Kidney epithelial cell (primary cell): ENCODE results near the gene TIMM44. TPM values are rescaled to one million over a fixed set of nuclear protein-coding genes. Genes with fewer than 3 reads are reported as not detected.
"Not testable (repeated sequence)": the region's sequence is repeated elsewhere in the genome, so short reads cannot be mapped to it uniquely, and the experiment has no call there.

Experiments
- DNase-seq: peaks from one replicate; pipeline ENCODE4 v3.0.0-alpha.2; 2010; ENCODE audit warnings: low read depth
- H3K27me3 ChIP-seq: 2 replicates; pipeline ENCODE4 v1.6.0; 2011; ENCODE audit warnings: low read length; ENCODE audit not compliant: control insufficient read depth, insufficient read depth
- H3K36me3 ChIP-seq: 2 replicates; pipeline ENCODE4 v1.5.1; 2011; ENCODE audit warnings: low read length; ENCODE audit not compliant: control insufficient read depth, insufficient read depth
- H3K4me3 ChIP-seq: 2 replicates; pipeline ENCODE4 v1.5.1; 2011; ENCODE audit warnings: low read depth, mild to moderate bottlenecking, control low read depth, low read length
- total RNA-seq: library from RNA; depleted of rRNA; stranded (reverse); fragments of >200 nt; gene quantifications from 2 replicates; pipeline ENCODE4 v1.2.3, GENCODE V29; 2015
- TF ChIP-seq, protein P1 (sequence below): IDR thresholded peaks from 2 replicates; pipeline ENCODE4 v1.5.1; 2011; ENCODE audit warnings: mild to moderate bottlenecking, moderate library complexity, low read length, control low read depth, inconsistent platforms; ENCODE audit not compliant: insufficient read depth, poor library complexity, severe bottlenecking

Gene TIMM44
- total RNA-seq, 1 donor from 2014 or later, result 83.9 TPM

DNA sequence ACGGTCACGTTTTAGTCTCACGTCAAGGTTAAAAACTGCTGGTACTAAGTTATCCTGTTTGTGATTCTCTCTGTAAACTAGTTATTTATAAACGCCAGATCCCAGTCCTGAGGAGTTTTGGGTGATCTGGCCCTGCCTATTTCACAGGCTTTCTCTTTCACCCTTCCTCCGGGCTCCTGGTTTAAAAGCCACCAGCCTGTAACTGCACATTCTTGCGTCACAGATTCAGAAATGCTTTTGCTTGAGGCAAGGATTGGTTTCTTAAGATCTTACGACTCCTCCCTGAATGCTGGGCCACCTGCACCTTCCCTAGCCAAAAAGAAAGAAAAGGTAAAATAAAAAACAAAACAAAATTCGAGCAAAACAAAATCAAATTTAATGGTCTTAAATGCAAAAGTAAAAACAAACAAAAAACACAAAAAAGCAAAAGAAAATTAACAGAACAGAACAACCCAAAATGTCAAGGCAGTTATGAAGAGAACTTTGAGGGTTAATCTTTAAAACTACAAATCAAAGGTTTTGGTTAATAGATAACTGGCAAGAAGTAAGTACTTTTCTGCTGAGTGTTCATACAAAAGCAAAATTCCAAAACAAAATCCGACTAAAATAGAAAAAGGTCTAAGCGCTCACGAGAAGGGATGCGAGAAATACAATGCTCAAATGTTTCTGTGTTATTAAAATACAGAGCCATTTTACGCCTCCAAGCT is 18.6 kb upstream of the TIMM44 start:
- Histone ChIP-seq H3K4me3 (no peak overlapping the region), H3K27me3 (no peaks in the 10 kb centered on the region), H3K36me3 (peaks cover 3% of the 10 kb centered on the region)
- TF ChIP-seq, protein P1, sequence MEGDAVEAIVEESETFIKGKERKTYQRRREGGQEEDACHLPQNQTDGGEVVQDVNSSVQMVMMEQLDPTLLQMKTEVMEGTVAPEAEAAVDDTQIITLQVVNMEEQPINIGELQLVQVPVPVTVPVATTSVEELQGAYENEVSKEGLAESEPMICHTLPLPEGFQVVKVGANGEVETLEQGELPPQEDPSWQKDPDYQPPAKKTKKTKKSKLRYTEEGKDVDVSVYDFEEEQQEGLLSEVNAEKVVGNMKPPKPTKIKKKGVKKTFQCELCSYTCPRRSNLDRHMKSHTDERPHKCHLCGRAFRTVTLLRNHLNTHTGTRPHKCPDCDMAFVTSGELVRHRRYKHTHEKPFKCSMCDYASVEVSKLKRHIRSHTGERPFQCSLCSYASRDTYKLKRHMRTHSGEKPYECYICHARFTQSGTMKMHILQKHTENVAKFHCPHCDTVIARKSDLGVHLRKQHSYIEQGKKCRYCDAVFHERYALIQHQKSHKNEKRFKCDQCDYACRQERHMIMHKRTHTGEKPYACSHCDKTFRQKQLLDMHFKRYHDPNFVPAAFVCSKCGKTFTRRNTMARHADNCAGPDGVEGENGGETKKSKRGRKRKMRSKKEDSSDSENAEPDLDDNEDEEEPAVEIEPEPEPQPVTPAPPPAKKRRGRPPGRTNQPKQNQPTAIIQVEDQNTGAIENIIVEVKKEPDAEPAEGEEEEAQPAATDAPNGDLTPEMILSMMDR, result no peak
- DNase-seq, result no peak

DNA sequence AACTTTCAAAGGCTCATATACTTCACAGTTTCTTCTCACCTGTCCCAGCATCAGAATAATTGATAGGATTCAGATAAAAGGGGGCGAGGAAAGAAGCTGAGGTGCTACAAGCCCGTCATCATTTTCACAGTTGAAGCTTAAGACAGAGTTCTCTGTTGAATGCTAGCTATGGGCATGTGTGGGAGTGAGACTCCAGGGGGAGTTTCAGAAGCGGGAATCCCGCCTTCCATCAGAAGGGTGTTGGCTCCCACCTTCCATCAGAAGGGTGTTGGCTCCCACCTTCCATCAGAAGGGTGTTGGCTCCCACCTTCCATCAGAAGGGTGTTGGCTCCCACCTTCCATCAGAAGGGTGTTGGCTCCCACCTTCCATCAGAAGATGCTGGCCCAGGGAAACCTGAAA is 17.6 kb upstream of the TIMM44 start:
- H3K4me3 ChIP-seq, H3K36me3 ChIP-seq, DNase-seq, H3K27me3 ChIP-seq: not testable (repeated sequence)

DNA sequence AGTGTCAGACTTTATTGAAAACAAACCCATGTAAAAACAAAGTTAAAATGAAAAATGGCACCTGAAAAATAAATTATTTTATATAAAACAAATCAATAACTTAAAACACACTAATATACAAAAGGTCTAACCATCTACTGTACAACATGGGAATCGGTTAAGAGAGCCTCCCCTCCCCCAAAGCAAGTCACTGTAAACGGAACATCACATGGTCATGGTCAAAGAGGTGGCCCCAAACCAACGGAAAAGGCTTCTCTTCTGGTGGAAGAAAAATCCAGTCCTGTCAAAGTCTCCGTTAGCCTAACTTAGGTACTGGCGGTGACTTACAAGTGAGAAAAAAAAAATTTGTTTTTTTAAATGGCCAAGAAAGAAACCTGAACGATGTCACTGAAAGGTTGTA is 15.7 kb upstream of the TIMM44 start:
- H3K36me3 ChIP-seq, result peaks cover 3% of the 10 kb centered on the region
- TF ChIP-seq, protein P1, result no peak
- DNase-seq, result no peak

DNA sequence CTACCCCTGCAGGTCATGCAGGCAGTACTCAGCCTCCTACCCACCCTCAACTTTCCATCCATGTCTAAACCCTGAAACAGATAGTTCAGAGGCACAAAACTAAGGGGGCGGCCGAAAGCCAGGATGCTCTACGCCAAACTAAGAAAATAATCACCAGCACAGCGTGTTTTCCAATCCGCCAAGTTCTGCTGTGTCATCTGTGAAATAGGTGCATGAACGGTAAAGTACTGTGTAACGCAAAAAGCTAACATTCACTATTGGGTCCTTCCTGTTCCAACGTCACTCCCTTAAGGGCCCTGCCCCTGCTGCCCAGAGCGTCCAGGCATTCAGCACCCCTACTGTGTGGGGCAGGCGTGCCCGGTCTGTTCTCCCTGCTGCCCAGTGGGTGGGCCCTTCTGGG is 12.2 kb upstream of the TIMM44 start:
- Histone ChIP-seq H3K36me3 (no peaks in the 10 kb centered on the region), H3K27me3 (no peaks in the 10 kb centered on the region), H3K4me3 (no peak overlapping the region)
- TF ChIP-seq, protein P1, result no peak
- no peak for DNase-seq

More for the DNA sequence above, 15.7 kb upstream of the TIMM44 start:
- Histone ChIP-seq H3K4me3 (no peak overlapping the region), H3K27me3 (no peaks in the 10 kb centered on the region)

DNA sequence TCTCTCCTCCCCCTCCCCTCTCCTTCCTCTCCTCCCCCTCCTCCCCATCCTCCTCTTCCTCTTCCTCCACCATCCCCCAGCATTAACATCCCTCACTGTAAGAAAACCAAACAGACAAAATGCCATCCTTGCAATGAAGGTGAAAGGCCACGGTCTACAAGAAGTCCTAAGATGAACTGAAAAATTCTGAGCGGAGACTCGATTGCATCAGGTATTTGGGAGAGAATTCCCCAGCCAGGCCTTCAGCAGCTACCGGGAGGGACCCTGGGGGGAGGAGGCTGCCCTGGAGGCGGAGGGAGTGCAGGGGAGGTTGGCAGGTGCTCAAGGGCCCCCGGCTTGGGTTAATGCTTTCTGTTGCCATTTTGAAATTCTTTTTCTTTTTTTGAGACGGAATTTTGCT is 10.1 kb upstream of the TIMM44 start:
- H3K4me3 ChIP-seq, result no peak overlapping the region

DNA sequence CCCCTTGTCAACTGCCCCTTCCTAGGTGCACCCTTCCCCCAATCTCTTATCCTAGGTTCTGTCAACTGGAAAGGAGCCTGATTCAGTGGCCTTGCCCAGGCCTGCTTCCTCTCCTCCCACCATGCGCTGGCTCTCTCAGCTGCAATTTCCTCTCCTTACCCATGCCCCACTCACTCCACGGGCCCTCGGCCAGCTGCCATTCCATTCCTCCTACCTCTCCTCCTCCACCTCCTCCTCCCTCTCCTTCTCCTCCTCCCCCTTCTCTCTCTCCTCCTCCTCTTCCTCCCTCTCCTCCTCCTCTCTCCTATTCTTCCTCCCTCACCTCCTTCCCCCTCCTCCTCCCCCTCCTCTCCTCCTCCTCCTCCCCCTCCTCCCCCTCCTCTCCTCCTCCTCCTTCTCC is 9.6 kb upstream of the TIMM44 start:
- H3K36me3 ChIP-seq, result no peaks in the 10 kb centered on the region
- TF ChIP-seq, protein P1, result no peak
- DNase-seq, result no peak
- H3K4me3 ChIP-seq, result no peak overlapping the region
- H3K27me3 ChIP-seq, result no peaks in the 10 kb centered on the region

More for the DNA sequence above, 10.1 kb upstream of the TIMM44 start:
- TF ChIP-seq, protein P1, result no peak
- Histone ChIP-seq H3K27me3 (no peaks in the 10 kb centered on the region), H3K36me3 (no peaks in the 10 kb centered on the region)
- DNase-seq, result no peak
